Neural cell (in vitro differentiated cells): ENCODE measurements around the gene SPRN. TPM values are rescaled to one million over a fixed set of nuclear protein-coding genes. Genes with fewer than 3 reads are reported as not detected.

Experiments
- H2AFZ ChIP-seq: fragments of 200-600, 300-800 bp; sonication (generic), shearing (Covaris generic); 2 replicates; pipeline ENCODE4 v1.6.0; 2014; ENCODE audit warnings: low read depth, mild to moderate bottlenecking, antibody characterized with exemption, low read length, moderate library complexity
- H3F3A ChIP-seq: fragments of 200-600 bp; shearing (Covaris generic); 2 replicates; pipeline ENCODE4 v1.6.1; 2016; ENCODE audit warnings: mild to moderate bottlenecking, moderate library complexity, mixed read lengths, antibody characterized with exemption, low read length; ENCODE audit not compliant: insufficient read depth, poor library complexity, severe bottlenecking
- H3K27ac ChIP-seq: fragments of 200-600, 300-800 bp; sonication (generic), shearing (Covaris generic); 2 replicates; pipeline ENCODE4 v1.5.1; 2014; ENCODE audit warnings: mild to moderate bottlenecking, low read length, moderate library complexity
- H3K27me3 ChIP-seq: fragments of 300-800, 200-600 bp; sonication (generic), shearing (Covaris generic); 2 replicates; pipeline ENCODE4 v1.6.0; 2014; ENCODE audit warnings: mild to moderate bottlenecking, low read depth, low read length, moderate library complexity; ENCODE audit not compliant: insufficient read depth
- H3K36me3 ChIP-seq: fragments of 300-800, 200-600 bp; sonication (generic), shearing (Covaris generic); 2 replicates; pipeline ENCODE4 v1.5.1; 2014; ENCODE audit warnings: mild to moderate bottlenecking, antibody characterized with exemption, low read length, moderate library complexity; ENCODE audit not compliant: insufficient read depth
- H3K4me2 ChIP-seq: fragments of 300-800, 200-600 bp; sonication (generic), shearing (Covaris generic); 2 replicates; pipeline ENCODE4 v1.6.0; 2014; ENCODE audit warnings: mild to moderate bottlenecking, low read length
- H3K4me3 ChIP-seq: fragments of 300-800, 200-600 bp; sonication (generic), shearing (Covaris generic); 2 replicates; pipeline ENCODE4 v1.5.1; 2014; ENCODE audit warnings: mild to moderate bottlenecking, low read length, moderate library complexity
- H3K79me2 ChIP-seq: fragments of 200-600 bp; shearing (Covaris generic); replicated peaks from 2 replicates; pipeline ENCODE4 v1.6.0; 2014; ENCODE audit warnings: mild to moderate bottlenecking, low read length, moderate library complexity; ENCODE audit not compliant: insufficient read depth
- H3K9ac ChIP-seq: fragments of 300-800, 200-600 bp; sonication (generic), shearing (Covaris generic); 2 replicates; pipeline ENCODE4 v1.6.1; 2016; ENCODE audit warnings: mild to moderate bottlenecking, low read length, mixed read lengths
- H3K9me2 ChIP-seq: fragments of 200-600 bp; shearing (Covaris generic); 2 replicates; pipeline ENCODE4 v1.6.1; 2016; ENCODE audit warnings: mild to moderate bottlenecking, low read length, mixed read lengths; ENCODE audit not compliant: insufficient read depth
- H3K9me3 ChIP-seq: fragments of 200-600, 300-800 bp; sonication (generic), shearing (Covaris generic); 2 replicates; pipeline ENCODE4 v1.6.1; 2016; ENCODE audit warnings: mild to moderate bottlenecking, mixed run types, low read length, moderate library complexity, mixed read lengths
- H4K20me1 ChIP-seq: fragments of 200-600 bp; shearing (Covaris generic); 2 replicates; pipeline ENCODE4 v1.6.1; 2016; ENCODE audit warnings: mild to moderate bottlenecking, mixed run types; ENCODE audit not compliant: insufficient read depth
- EP300 ChIP-seq: fragments of 450-650 bp; conservative IDR thresholded peaks from 2 replicates; pipeline ENCODE4 v1.6.1; 2014; ENCODE audit warnings: antibody characterized with exemption, mild to moderate bottlenecking, moderate library complexity; ENCODE audit not compliant: poor library complexity, severe bottlenecking
- EZH2 ChIP-seq: fragments of 200-600, 300-800 bp; shearing (Covaris generic), sonication (generic); IDR thresholded peaks from 2 replicates; pipeline ENCODE4 v1.6.1; 2014; ENCODE audit warnings: antibody characterized with exemption, low read length, borderline replicate concordance, mild to moderate bottlenecking; ENCODE audit not compliant: insufficient read depth, poor library complexity, severe bottlenecking
- MXI1 ChIP-seq: fragments of 450-650 bp; conservative IDR thresholded peaks from 2 replicates; pipeline ENCODE4 v1.6.1; 2014; ENCODE audit warnings: antibody characterized with exemption, mild to moderate bottlenecking; ENCODE audit not compliant: poor library complexity, severe bottlenecking
- POLR2AphosphoS5 ChIP-seq: IDR thresholded peaks from 2 replicates; pipeline ENCODE4 v1.6.1; 2012
- RAD21 ChIP-seq: fragments of 450-650 bp; conservative IDR thresholded peaks from 2 replicates; pipeline ENCODE4 v1.6.1; 2014; ENCODE audit warnings: antibody characterized with exemption, mild to moderate bottlenecking, moderate library complexity
- SMC3 ChIP-seq: fragments of 450-650 bp; conservative IDR thresholded peaks from 2 replicates; pipeline ENCODE4 v1.6.1; 2014; ENCODE audit warnings: antibody characterized with exemption, mild to moderate bottlenecking, moderate library complexity; ENCODE audit not compliant: poor library complexity
- TAF1 ChIP-seq: IDR thresholded peaks from 2 replicates; pipeline ENCODE4 v1.6.1; 2012; ENCODE audit warnings: low read depth
- polyA plus RNA-seq: library from polyadenylated mRNA; depleted of rRNA; stranded (reverse); fragments of >200 nt; gene quantifications from 2 replicates; pipeline ENCODE4 v1.2.3, GENCODE V29; 2014
- TF ChIP-seq, protein P1 (sequence below): IDR thresholded peaks from 2 replicates; pipeline ENCODE4 v1.6.1; 2012; ENCODE audit warnings: borderline replicate concordance
- TF ChIP-seq, protein P2 (sequence below): fragments of 450-650 bp; IDR thresholded peaks from 2 replicates; pipeline ENCODE4 v1.5.1; 2014; ENCODE audit warnings: antibody characterized with exemption, mild to moderate bottlenecking, moderate library complexity; ENCODE audit not compliant: poor library complexity, severe bottlenecking

Gene SPRN
- polyA plus RNA-seq, 1 donor from 2014 or later, result 1.1 TPM

DNA sequence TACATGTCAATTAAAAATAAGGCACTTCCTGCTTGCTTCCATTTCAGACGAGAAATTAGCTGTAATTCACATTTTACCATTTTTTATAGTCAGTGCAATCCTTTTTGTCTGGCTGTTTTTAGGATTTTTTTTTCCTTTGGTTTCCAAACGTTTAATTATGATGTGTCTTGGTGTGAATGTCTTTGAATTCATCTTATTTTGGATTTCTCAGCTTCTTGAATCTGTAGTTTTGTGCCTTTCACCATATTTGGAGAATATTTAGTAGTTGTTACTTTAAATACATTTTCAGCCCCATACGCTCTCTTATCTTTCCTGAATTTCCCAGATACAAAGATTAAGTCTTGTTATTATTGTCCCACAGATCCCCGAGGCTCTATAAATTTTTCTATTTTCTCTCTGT is 26.9 kb upstream of the SPRN start:
- no peaks in the 10 kb centered on the region for H3K79me2 ChIP-seq
- H3K9me3 ChIP-seq, result peaks cover 15% of the 10 kb centered on the region
- no peaks in the 10 kb centered on the region for H4K20me1 ChIP-seq
- H3K27me3 ChIP-seq, result no peaks in the 10 kb centered on the region
- no peaks in the 10 kb centered on the region for H3F3A ChIP-seq
- no peak overlapping the region for H3K9ac ChIP-seq
- H3K27ac ChIP-seq, result no peak overlapping the region
- no peaks in the 10 kb centered on the region for H3K36me3 ChIP-seq
- TF ChIP-seq RAD21, result no peak
- no peaks in the 10 kb centered on the region for H3K9me2 ChIP-seq
- H2AFZ ChIP-seq, result no peak overlapping the region
- no peak overlapping the region for H3K4me3 ChIP-seq
- no peak overlapping the region for H3K4me2 ChIP-seq

DNA sequence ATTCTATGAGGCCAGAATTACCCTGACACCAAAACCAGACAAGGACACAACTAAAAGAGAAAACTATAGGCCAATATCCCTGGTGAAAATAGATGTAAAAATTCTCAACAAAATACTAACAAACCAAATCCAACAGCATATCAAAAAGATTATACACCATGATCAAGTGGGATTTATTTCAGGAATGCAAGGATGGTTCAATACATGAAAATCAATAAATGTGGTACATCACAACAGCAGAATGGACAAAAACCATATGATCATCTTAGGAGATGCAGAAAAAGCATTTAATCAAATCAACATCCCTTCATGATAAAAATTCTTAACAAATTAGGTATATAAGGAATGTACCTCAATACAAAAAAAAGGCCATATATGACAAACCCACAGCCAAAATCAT is 23.7 kb upstream of the SPRN start:
- H2AFZ ChIP-seq, result no peak overlapping the region
- H3K27me3 ChIP-seq, result no peaks in the 10 kb centered on the region
- H3K27ac ChIP-seq, result no peak overlapping the region
- peaks cover 13% of the 10 kb centered on the region for H3K9me3 ChIP-seq
- TF ChIP-seq, protein P1, sequence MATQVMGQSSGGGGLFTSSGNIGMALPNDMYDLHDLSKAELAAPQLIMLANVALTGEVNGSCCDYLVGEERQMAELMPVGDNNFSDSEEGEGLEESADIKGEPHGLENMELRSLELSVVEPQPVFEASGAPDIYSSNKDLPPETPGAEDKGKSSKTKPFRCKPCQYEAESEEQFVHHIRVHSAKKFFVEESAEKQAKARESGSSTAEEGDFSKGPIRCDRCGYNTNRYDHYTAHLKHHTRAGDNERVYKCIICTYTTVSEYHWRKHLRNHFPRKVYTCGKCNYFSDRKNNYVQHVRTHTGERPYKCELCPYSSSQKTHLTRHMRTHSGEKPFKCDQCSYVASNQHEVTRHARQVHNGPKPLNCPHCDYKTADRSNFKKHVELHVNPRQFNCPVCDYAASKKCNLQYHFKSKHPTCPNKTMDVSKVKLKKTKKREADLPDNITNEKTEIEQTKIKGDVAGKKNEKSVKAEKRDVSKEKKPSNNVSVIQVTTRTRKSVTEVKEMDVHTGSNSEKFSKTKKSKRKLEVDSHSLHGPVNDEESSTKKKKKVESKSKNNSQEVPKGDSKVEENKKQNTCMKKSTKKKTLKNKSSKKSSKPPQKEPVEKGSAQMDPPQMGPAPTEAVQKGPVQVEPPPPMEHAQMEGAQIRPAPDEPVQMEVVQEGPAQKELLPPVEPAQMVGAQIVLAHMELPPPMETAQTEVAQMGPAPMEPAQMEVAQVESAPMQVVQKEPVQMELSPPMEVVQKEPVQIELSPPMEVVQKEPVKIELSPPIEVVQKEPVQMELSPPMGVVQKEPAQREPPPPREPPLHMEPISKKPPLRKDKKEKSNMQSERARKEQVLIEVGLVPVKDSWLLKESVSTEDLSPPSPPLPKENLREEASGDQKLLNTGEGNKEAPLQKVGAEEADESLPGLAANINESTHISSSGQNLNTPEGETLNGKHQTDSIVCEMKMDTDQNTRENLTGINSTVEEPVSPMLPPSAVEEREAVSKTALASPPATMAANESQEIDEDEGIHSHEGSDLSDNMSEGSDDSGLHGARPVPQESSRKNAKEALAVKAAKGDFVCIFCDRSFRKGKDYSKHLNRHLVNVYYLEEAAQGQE, result no peak
- no peak for TF ChIP-seq SMC3
- TF ChIP-seq EZH2, result no peak
- TF ChIP-seq MXI1, result no peak
- no peak for TF ChIP-seq TAF1
- no peaks in the 10 kb centered on the region for H4K20me1 ChIP-seq
- H3K9me2 ChIP-seq, result no peaks in the 10 kb centered on the region
- H3K79me2 ChIP-seq, result no peaks in the 10 kb centered on the region
- no peaks in the 10 kb centered on the region for H3K36me3 ChIP-seq
- no peak overlapping the region for H3K9ac ChIP-seq
- H3K4me3 ChIP-seq, result no peak overlapping the region
- H3K4me2 ChIP-seq, result no peak overlapping the region
- H3F3A ChIP-seq, result no peaks in the 10 kb centered on the region

DNA sequence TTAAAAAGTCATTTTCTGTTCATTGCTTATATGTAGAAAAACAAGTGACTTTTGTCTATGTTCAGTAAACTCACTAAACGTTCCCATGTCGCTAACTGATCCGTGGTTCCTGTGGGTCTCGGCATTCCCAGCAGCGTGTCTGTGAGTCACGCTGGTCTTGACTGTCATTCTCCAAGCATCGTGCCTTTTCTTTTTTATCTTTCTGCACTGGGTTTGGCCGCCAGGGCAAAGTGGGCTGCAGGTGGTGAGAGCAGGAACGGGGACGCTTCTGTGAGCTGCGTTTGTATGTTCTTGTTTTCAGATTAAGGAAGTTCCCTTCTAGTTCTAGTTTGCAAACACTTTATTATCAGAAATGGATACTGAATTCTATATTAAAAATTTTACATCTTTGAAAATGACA is 22.6 kb upstream of the SPRN start:
- Histone ChIP-seq H3F3A (no peaks in the 10 kb centered on the region), H3K9me3 (peaks cover 13% of the 10 kb centered on the region), H3K79me2 (no peaks in the 10 kb centered on the region), H3K27me3 (no peaks in the 10 kb centered on the region), H3K9me2 (no peaks in the 10 kb centered on the region), H2AFZ (no peak overlapping the region), H3K4me2 (no peak overlapping the region), H3K9ac (no peak overlapping the region), H3K4me3 (no peak overlapping the region), H3K36me3 (no peaks in the 10 kb centered on the region), H4K20me1 (no peaks in the 10 kb centered on the region), H3K27ac (no peak overlapping the region)
- TF ChIP-seq EP300 (no peak), MXI1 (no peak), EZH2 (no peak), SMC3 (no peak), RAD21 (no peak), TAF1 (no peak), POLR2AphosphoS5 (no peak)
- TF ChIP-seq, protein P1, result no peak
- TF ChIP-seq, protein P2, sequence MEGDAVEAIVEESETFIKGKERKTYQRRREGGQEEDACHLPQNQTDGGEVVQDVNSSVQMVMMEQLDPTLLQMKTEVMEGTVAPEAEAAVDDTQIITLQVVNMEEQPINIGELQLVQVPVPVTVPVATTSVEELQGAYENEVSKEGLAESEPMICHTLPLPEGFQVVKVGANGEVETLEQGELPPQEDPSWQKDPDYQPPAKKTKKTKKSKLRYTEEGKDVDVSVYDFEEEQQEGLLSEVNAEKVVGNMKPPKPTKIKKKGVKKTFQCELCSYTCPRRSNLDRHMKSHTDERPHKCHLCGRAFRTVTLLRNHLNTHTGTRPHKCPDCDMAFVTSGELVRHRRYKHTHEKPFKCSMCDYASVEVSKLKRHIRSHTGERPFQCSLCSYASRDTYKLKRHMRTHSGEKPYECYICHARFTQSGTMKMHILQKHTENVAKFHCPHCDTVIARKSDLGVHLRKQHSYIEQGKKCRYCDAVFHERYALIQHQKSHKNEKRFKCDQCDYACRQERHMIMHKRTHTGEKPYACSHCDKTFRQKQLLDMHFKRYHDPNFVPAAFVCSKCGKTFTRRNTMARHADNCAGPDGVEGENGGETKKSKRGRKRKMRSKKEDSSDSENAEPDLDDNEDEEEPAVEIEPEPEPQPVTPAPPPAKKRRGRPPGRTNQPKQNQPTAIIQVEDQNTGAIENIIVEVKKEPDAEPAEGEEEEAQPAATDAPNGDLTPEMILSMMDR, result no peak
